A172 (cell line): ENCODE measurements around the gene EIF2B1. TPM values are rescaled to one million over a fixed set of nuclear protein-coding genes. Genes with fewer than 3 reads are reported as not detected.

ENCODE experiments used
- DNase-seq: peaks from one replicate; pipeline ENCODE4 v3.0.0-alpha.2; 2015; ENCODE audit warnings: low spot score
- total RNA-seq: library from RNA; depleted of rRNA; stranded (reverse); fragments of >200 nt; shearing (Covaris generic); gene quantifications from 2 replicates; pipeline ENCODE4 v1.2.3, GENCODE V29; 2014; rRNA removed

EIF2B1 gene
- total RNA-seq: 69.5 and 75.1 TPM in 2 replicates

GRCh38 chr12:123633379-123634141, at the start of gene EIF2B1, which contains the start of gene GTF2H3:
TSS of gene EIF2B1 (minus strand) at chr12:123633686. CDS start at chr12:123633557, 129 bp downstream.
TSS of gene GTF2H3 (plus strand) at chr12:123633829. CDS start at chr12:123633860, 31 bp downstream.
- DNase-seq: peak; percentile 91

GRCh38 chr12:123681605-123682004, 48.1 kb upstream of the EIF2B1 start:
- no peak for DNase-seq

GRCh38 chr12:123678981-123679380, 45.5 kb upstream of the EIF2B1 start:
- no peak for DNase-seq

GRCh38 chr12:123676616-123677320, 43.3 kb upstream of the EIF2B1 start:
- DNase-seq: no peak

- no peak for DNase-seq
Observed at GRCh38 chr12:123675436-123675835, 42.0 kb upstream of the EIF2B1 start.

GRCh38 chr12:123671876-123672275, 38.4 kb upstream of the EIF2B1 start:
- no peak for DNase-seq

- peak; percentile 84 for DNase-seq
Observed at GRCh38 chr12:123670882-123671728, 37.6 kb upstream of the EIF2B1 start, which contains the start of gene TCTN2. TSS of gene TCTN2 (plus strand) at chr12:123671113. CDS start at chr12:123671241, 128 bp downstream.

GRCh38 chr12:123667771-123668170, 34.3 kb upstream of the EIF2B1 start:
- DNase-seq: no peak

GRCh38 chr12:123659996-123660727, 26.7 kb upstream of the EIF2B1 start:
- peak; percentile 71 for DNase-seq

- no peak for DNase-seq
Observed at GRCh38 chr12:123657211-123657610, 23.7 kb upstream of the EIF2B1 start.

GRCh38 chr12:123656392-123656791, 22.9 kb upstream of the EIF2B1 start:
- DNase-seq: no peak

- no peak for DNase-seq
Observed at GRCh38 chr12:123655420-123655819, 21.9 kb upstream of the EIF2B1 start.

GRCh38 chr12:123654129-123654701, 20.7 kb upstream of the EIF2B1 start:
- DNase-seq: no peak

- no peak for DNase-seq
Observed at GRCh38 chr12:123648401-123648800, 14.9 kb upstream of the EIF2B1 start.

GRCh38 chr12:123645878-123646277, 12.4 kb upstream of the EIF2B1 start:
- DNase-seq: no peak

- no peak for DNase-seq
Observed at GRCh38 chr12:123645380-123645779, 11.9 kb upstream of the EIF2B1 start.

GRCh38 chr12:123643911-123644310, 10.4 kb upstream of the EIF2B1 start:
- DNase-seq: no peak

- DNase-seq: no peak
Observed at GRCh38 chr12:123634142-123634561, 666 bp upstream of the EIF2B1 start.

GRCh38 chr12:123621619-123622530, 11.6 kb downstream of the EIF2B1 start:
- DNase-seq: peak; percentile 51

- no peak for DNase-seq
Observed at GRCh38 chr12:123621101-123621500, 12.4 kb downstream of the EIF2B1 start.
